HL-60/S4 treated with retinoic acid at 250 ng/mL for 4 days and 3 days (cell line): Measurements from ENCODE around the gene ARL13B.
"Not testable (repeated sequence)": the region's sequence is repeated elsewhere in the genome, so short reads cannot be mapped to it uniquely, and the experiment has no call there.

Experiments
- in situ Hi-C: fragments of 300-500 bp; cut with MboI; formaldehyde crosslinking; loops from 2 replicates; pipeline ENCODE4 v1.7.0; 2022; ENCODE audit warnings: low sequenced_read_pairs

Gene ARL13B

DNA sequence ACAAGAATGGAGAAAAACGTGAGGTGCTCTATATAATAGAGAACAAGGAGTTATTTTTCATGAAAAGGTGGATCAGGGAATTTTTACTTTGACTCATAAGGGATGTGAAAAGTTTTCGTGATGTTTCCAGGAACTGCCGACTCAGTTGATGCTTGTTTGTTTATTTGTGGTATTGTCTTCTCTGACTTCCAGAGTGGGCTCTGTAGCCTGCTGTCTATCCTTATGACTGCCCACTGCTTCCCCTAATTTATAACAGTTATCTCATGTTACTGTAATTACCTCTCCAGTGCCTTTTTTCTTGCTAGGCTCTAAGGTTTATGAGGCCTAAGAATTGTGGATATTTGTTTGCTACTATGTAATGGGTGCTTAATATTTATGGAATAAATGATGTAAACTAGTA lies 12.3 kb downstream of the ARL13B start:
- in situ Hi-C loops, result no loop called here

DNA sequence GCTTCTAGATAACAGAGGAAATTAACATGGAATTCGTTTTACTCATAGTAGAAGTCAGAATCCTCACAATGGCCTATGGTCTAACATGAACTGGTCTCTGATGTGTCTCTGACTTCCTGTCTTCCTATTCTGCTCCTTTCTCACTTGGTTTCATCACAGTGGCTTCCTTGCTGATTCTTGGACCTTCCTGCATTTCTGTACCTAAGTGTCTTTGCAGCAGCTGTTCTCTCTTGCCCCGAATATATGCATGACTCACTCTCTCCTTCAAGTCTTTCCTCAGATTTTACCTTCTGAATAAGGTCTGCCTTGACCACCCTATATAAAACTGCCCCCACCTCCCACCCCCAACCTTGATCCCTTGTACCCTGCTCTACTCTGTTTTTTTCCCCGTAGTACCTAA lies 14.1 kb downstream of the ARL13B start:
- in situ Hi-C loops, result no loop called here

DNA sequence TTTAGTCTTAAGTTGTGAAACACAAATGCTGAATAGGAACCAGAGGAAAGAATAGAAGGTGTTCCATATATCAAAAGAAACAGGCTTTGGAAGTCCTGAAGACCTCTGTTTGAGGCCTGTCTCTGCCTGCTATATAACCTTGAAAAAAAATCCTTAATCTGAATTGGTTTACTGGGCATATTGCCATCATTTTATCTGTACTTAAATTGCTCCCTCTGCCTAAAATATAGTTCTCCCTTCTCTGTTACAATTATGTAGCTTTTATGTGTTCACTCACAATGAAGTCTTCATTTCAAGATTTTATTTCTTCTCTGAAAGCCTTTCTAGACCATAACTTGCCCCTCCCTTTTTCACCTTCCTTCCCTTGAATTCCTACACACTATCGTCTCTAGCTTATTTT lies 21.2 kb downstream of the ARL13B start:
- in situ Hi-C loops, result no loop called here

DNA sequence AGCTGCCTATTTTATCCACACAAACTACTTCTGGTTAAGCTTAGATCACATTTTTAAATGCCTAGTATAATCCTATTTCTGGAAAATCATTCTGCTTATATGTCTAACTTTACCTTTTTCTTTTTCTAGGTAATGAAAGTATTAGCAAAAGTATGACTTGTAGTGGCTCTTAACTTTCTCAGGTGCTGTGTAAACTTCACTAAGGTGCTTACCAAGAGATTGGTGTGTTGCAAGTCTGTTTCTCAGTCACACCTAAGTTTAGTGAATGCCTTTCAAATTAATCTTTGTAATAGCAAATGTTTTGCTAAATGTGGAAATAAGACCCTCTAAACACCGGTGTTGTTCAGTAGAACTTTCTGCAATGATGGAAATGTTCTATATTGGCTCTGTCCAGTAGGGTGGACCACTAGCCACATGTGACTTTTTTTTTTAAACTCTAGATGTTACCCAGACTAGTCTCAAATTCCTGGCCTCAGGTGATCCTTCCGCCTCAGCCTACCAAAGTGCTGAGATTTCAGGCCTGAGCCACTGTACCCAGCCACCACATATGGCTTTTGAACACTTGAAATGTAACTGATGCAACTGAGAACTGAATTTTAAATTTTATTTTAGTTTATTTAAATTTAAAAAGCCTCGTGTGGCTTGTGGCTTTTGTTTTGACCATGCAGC lies 22.0 kb downstream of the ARL13B start:
- in situ Hi-C loops, result no loop called here

DNA sequence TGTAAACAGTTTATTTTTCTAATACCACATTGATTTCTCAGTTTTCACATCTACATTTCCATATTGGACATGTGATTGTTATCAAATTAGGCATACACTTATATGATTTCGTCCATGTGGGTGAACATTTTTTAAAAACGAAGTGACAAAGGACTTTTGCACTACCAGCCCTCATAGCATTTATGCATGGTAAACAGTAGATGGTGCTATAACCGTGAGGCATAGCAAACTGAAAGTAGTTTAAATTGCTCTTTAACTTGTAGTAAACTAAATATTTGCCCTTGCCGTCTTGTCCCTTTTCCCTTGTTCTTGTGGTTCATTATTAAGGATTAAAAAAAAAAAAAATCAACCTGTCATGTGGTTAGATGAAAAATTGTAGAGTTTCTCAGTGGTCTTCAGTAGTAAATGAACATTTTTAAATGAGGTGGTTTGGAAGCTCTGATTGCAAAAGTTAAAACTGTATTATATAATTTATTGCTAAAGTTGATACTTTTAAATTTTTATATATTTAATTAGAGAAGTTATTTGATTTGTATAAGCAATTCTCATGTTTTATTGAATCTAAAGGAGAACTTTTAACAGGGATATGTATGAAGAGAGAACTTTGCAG lies 24.5 kb downstream of the ARL13B start:
- in situ Hi-C loops, result no loop called here

DNA sequence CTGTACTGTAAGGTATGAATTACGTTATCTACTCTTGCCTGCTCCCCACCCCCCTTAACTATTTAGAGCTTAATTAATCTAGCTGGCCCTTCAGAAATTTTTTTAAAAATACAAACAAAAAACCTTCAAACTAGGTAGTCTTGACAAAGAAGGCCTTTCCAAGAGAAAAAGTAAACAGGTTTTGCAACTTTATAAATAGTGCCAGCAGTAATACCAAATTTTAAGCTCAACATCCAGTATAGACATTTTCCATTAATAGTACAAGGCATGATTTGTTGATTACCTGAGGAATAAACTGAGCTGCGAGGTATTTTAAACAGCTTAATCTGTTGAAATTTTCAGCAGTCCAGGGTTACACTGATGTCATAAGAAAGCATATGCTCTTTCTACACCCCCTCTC lies 28.3 kb downstream of the ARL13B start:
- in situ Hi-C loops, result no loop called here

DNA sequence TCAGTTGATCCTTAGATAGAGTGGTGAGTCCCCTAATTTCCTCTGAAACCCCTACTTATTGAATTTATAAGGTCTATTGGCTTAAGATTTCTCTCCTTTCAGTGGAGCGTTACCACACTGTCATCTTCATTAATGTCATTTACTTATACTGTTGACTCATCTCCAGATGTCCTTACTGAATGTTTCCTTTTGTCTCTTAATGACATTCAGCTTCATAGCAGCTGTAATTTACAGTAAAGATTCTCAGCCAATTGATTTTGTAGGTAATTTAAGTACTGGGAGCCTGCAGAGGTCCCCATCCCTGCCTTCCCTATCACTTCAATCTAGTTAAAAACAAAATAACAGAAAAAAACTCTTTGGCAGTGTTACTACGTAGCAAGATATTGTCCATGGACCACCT lies 29.7 kb downstream of the ARL13B start:
- in situ Hi-C loops, result no loop called here

DNA sequence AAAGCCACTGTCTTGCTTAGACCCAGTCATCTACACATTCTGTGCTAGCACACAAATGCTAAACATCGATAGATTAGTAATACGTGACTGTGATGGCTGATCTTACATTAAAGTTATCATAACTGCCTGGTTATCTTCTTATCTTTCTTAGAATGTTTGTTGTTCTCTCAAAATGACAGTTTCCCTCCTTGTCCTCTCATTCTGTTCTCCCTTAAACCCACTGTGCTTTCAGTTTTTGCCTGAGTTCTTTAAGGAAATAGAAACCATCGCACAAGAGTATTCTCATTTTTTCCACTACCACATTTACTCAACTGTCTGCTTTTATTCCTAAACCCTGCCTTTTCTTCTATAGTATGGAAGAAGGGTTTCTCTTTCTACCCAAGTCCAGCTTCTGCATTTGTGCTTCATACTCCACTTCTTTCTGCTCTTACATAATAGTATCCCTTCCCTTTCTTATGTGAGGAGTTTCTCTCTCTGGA lies 31.3 kb downstream of the ARL13B start:
- in situ Hi-C loops, result no loop called here

DNA sequence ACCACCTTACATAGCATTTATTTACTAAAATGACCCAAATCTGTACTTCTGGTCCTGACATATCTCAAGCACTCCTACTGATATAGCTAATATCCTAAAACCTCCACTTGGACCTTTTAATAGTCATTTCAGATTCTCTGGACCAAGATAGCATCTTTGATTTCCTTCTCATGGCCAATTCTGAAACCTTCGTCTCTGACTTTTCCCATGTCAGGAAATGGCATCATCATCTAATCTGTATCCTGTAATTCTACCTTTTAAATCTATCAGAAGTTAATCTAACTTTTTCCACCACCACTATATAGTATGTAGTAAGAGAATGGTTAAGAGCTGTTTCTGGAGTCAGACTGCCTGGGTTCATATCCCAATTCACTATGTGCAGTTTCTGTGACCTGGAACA lies 32.2 kb downstream of the ARL13B start:
- in situ Hi-C loops, result no loop called here

DNA sequence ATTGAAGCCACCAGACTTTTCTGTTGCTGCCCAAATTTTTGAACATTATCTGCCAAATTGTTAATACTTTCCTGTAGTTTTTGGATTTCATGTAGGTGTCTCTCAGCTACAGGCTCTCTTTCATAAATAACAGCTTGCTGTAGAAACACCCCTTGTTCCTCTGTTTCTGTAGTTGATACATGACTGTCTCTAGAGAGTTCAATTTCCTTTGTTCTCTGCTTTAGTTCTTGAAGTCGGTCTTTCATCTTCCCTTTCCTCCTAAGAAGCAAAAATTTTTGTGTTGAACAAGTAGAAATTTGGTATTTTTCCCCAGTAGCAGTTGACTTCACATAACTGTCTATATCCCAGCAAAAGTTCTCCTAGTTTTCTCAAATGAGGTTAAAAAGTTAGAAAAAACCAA lies 35.1 kb downstream of the ARL13B start:
- in situ Hi-C loops, result no loop called here

DNA sequence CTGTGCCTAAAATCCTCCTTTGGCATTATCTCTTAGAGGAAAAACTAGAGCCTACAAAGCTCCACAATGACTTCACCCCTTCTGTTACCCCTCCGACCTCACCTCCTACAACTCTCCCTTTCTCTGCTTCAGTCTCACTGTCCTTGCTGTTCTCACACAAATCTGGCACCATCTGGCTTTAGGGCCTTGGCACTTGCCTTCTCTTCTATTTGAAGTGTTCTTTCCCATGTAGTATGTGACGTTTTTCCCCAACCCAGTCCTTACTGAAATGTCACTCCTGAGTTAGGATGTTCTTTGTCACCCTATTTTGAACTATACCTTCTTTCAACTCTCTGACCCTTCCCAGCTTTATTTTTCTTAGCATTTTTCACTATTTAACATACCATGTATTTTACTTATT lies 39.7 kb downstream of the ARL13B start:
- in situ Hi-C loops, result no loop called here

DNA sequence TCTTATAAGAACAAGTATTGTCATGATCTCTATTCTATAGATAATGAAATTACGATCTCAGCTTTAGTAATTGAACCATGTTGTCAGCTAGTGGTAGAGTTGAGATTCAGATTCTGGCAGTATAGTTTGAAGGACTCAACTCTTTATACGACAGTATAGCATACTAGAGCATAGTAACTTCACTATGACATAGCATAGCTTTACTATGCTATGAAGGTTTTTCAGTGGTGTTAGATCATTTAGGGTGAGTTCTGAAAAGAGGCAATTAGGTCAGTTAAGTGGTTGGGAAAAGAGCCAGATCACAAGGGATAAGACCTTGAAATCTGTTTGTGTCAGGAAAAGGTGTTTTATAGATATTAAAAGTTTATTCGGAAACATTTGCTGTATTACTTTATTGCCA lies 40.3 kb downstream of the ARL13B start:
- in situ Hi-C loops, result no loop called here

DNA sequence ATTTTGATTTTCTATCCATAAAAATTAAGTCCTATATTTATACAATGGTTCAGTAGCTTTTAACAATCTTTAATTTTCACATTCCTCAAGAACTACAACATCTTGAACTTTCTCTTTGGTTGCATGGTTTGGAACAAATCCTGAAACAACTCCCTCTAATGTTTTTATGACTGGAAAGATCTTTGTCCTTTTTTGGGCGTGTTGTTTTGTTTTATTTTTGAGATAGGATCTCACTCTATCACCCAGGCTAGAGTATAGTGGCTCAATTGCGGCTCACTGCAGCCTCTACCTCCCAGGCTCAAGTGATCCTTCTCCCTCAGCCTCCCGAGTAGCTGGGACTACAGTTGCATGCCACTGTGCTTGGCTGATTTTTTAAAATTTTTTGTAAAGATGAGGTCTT lies 44.4 kb downstream of the ARL13B start:
- in situ Hi-C loops, result no loop called here

DNA sequence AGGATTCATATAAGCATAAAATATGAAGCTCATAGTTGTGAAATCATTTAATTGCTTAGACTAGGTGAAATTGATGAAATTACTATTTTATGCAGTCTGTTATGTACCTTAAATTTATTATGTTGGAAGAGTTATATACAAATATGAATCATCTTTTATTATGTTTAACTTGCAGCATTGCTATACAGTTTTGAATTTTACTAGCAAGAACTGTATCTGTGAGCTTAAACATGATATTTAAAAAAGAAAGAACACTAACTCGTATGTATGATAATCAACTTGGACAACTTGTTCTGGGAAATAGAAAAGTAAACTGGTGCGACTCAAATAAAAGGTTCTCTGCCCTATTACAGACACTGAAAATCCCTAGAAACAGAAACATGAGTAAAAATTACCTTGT lies 46.7 kb downstream of the ARL13B start:
- in situ Hi-C loops, result no loop called here

DNA sequence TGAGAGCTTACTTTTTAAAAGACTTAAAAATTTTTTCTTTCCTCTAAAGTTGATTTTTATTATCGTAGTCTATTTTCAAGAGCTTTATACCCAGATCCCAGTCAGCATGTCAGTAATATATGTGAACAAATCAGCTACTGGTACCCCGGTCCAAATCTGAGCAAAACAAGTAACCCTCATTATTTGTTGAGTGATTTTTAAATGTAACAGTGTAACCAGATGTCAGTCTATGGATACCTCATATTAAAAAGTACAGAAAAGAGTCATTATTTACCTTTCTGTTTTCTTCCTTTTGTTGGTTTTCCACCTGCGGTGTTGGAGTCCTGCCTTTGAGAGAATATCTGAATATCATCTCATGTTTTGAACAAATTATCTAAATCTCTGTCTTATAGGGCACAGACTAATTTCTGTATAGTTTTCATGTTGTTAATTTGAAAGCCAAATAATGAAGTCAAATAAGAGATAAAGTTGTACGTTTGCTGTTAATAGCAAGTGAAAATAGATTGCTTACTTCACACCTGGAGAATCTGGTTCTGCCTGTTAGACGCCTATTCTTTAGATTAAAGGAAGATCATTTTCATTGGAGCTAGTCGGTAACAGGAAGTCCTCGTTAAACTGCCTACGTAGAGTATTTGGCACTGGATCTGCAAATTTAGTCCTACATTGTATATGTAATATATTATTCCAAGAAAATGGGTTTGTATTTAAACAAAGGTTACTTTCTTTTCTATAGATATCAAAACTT lies 48.3 kb downstream of the ARL13B start, which contains the start of gene STX19:
STX19 (minus strand) TSS at position 505 of the 745 bp plus-strand sequence. CDS start 13,328 bp downstream, outside the sequence.
- in situ Hi-C loops, result no loop called here

DNA sequence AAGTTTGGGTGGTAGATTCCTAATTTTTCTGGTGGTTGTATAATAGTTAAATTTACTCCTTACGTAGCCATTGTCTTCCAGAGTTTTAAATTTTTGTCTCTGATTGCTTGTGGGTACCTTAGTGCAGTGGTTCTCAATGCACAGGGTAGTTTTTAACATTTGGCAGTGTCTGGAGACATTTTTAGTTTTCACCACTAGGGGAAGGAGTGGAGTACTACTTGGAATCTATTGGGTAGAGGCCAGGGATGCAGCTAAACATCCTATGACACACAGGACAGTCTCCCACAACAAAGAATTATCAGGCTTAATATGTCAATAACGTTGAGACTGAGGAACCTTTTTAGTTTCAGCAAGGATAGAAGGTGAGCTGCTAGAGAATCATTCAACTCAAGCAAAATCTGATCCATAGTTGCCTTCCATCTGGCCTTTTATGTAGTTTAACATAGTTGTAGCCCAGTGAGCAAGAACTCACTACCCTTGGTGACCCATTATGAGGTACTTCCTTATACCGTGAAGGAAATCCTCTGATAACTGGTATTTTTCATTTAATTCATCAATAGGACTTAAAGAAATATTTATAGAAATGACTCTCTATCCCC lies 57.1 kb downstream of the ARL13B start:
- in situ Hi-C loops, result no loop called here

DNA sequence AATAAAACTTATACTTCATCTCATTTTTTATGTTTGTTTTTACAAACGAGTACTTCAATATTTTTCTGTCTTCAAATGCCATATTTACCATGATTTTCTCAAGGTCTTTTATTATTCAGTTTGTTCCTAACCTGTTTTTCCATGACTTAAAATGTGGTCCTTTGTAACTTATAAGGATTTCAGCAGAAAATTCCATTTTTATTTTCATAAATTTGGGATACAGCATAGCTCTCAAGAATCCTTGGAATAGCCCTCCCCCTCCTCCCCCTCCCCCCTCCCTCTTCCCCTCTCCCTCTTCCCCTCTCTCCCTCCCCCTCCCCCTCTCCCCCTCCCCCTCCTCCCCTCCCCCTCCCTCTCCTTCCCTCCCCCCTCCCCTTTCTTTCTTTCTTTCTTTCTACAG lies 63.3 kb downstream of the ARL13B start:
- in situ Hi-C loops, result no loop called here

DNA sequence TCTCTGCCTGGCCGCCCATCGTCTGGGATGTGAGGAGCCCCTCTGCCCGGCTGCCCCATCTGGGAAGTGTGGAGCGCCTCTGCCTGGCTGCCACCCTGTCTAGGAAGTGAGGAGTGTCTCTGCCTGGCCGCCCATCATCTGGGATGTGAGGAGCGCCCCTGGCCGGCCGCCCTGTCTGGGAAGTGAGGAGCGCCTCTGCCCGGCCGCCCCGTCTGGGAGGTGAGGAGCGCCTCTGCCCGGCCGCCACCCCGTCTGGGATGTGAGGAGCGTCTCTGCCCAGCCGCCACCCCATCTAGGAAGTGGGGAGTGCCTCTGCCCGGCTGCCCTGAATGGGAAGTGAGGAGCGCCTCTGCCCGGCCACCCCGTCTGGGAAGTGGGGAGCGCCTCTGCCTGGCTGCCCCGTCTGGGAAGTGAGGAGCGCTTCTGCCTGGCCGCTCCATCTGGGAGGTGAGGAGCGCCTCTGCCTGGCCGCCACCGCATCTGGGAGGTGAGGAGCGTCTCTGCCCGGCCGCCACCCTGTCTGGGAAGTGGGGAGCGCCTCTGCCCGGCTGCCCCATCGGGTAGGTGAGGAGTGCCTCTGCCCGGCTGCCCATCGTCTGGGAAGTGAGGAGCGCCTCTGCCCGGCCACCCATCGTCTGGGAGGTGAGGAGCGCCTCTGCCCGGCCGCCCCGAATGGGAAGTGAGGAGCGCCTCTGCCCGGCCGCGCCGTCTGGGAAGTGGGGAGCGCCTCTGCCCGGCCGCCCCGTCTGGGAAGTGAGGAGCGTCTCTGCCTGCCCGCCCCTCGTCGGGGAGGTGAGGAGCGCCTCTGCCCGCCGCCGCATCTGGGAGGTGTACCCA lies 64.4 kb downstream of the ARL13B start:
- in situ Hi-C loops, result not testable (repeated sequence)

DNA sequence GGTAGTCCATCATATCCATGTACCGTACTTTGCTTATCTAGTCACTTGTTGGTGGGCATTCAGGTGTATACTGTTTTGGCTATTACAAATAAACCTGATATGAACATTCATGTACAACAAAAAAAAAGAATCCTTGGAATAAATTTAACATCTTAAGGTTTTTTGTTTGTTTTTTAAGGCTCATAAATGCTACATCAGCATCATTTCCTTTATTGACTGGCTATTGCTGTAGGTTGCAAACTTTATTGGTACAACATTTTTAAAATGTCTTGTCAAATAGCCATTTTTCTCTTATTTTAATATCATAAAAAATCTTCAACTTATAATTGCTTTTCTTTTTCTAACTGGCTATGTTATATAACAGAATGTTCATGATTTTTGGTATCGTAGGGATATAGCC lies 66.6 kb downstream of the ARL13B start:
- in situ Hi-C loops, result no loop called here

DNA sequence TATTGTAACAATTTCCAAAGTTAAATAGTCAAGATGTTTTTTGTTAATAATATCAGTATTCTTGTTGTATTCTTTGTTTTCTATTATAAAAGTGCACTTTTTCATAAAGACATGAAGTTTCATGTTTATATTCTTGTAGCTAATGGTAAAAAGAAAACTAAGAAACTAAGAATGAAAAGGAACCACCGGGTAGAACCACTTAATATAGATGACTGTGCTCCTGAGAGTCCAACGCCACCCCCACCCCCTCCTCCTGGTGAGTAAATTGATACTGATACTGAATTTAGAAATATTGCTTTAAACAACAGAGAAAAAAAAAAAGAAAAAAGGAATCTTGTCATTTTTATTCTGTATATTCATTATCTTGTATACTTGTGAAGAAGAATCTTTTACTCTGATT lies 69.3 kb downstream of the ARL13B start:
- in situ Hi-C loops, result no loop called here

DNA sequence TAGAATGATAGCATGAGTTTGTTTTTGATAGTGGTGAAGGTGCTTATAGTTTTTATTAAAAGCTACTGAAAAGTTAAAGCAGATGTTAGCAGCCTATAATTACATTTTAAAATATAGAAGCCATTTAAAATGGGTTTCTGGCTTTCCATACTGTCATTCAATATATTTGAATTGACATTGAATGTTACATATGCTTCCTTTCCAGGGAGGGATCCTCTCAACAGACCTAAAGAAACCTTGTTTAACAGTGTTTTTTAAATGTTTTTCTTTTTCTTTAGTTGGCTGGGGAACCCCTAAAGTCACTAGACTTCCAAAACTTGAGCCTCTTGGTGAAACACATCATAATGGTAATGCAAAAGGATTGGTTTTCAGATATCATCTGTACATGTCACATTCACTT lies 70.6 kb downstream of the ARL13B start:
- in situ Hi-C loops, result no loop called here
